CD4-positive, alpha-beta T cell treated with Interleukin-4 for 1 hour (primary cell): ENCODE results near the gene MFF.
"Not testable (repeated sequence)": the region's sequence is repeated elsewhere in the genome, so short reads cannot be mapped to it uniquely, and the experiment has no call there.

Experiments
- DNase-seq, 2 donors: peaks; one replicate each; pipeline ENCODE4 v3.0.0-alpha.2; 2020 to 2022

The MFF gene

GRCh38 chr2:227378371-227378782 lies 53.3 kb downstream of the MFF start:
- no peak for DNase-seq

- no peak for DNase-seq
Observed at GRCh38 chr2:227379095-227379494, 54.0 kb downstream of the MFF start, which contains the start of gene TM4SF20. Gene TM4SF20, minus strand, starts transcription at chr2:227379306. Its CDS starts 38 bp downstream, at chr2:227379268.

GRCh38 chr2:227382241-227382835 lies 57.3 kb downstream of the MFF start:
- not testable (repeated sequence) for DNase-seq

- no peak for DNase-seq
Observed at GRCh38 chr2:227383686-227384085, 58.6 kb downstream of the MFF start.

- DNase-seq = no peak
Observed at GRCh38 chr2:227386630-227387029, 61.6 kb downstream of the MFF start.

DNA sequence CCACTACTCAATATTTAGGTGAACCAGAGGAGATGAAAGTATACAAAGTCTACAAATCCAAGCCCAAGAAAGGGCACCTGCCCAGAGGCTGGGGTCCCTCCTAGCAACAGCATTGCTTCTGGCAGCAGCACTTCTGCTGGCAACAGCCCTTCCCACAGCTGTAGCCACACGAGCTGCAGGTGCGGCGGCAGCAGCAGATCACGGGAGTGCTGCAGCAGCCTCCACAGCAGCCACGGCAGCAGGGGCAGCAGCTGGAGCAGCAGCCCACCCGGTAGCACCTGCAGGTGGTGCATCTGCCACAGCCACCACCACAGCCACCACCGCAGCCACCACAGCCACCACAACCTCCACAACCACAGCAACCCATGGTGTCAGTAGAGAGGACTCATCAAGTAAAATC lies 62.5 kb downstream of the MFF start, which contains the start of gene SCYGR1:
Gene SCYGR1, minus strand, starts transcription at position 367 of the 400 bp plus-strand sequence. Its CDS starts 0 bp downstream, at position 367.
- not testable (repeated sequence) for DNase-seq

DNA sequence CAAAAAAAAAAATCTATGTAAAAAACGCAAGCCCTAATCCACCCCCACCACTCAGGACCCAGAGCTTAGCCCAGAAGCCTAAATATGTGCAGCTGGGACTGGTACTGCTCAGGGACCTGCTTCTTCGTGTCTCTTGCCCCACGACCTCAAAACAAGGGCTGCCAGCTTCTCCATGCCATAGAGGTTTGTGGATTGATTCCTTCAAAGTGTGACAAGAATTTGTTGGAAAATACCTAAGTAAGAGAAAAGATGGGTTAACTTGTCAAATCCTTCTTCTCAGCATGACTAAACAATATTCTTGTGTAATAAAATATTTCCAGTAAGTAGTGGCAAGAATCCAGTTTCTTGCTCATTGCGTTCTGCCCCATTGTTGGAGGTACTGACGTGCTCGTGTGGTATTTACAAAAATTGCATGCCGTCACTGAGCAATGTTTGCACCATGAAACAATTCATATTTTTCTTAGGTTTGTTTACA lies 63.5 kb downstream of the MFF start:
- no peak for DNase-seq

GRCh38 chr2:227389231-227389630 lies 64.2 kb downstream of the MFF start:
- DNase-seq = no peak

- no peak for DNase-seq
Observed at GRCh38 chr2:227389661-227390060, 64.6 kb downstream of the MFF start.

- no peak for DNase-seq
Observed at GRCh38 chr2:227390468-227391256, 65.6 kb downstream of the MFF start.

DNA sequence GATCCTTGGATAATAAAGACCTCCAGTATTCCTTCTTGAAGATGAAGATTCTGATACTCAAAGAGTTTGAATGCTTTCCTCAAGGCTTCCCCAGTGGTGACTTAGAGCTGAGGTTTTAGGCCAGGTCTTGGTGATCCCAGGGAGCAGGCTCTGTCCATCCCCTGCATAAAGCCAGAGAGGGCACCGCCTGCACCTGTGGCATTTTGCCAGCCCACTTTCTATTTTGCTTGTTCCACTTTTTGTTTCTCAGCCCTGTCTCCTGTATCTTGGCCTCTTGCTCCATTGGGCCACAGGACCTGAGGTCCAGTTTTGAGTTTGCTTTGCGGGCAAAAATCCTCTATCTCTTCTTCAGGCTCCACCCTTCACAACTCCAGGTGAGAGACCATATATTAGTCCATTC lies 69.3 kb downstream of the MFF start:
- DNase-seq = no peak

DNA sequence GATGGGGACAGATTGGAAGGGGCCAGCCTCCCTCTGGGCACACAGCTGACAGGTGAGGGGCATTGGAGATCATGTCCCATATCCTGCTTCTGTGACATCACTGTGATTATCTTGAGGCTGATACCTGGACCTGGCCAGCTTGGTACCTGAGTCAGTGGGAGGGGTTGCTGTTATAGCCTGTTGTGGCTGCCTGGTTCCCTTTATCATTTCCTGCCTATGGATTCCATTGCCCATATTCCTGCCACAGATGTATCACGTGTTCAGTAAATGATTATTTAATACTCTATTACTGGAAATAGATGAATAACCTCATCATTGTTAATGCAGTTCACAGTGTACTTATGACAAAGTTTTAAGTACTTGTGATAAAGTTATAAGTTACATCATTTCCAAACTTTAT lies 70.5 kb downstream of the MFF start:
- no peak for DNase-seq

DNA sequence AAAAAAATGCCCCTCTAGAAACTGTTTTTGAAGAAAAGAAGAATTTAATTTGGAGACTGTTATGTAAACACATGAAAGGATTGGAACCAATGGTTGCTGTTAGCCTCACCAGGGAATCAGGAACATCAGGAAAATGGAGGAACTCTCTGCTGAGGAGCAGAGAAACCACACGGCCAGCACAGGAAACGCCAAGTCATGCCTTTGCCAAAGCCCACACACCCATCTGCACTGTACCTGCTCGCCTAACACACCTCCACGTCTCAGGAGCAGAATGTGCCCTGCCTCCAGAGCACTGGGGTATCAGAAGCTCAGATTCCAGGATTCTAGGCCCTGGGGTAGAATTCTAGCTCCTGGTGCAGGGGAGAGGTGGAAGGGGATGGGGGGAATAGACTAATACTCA lies 72.5 kb downstream of the MFF start:
- no peak for DNase-seq

GRCh38 chr2:227398684-227399670 lies 73.9 kb downstream of the MFF start:
- no peak for DNase-seq

DNA sequence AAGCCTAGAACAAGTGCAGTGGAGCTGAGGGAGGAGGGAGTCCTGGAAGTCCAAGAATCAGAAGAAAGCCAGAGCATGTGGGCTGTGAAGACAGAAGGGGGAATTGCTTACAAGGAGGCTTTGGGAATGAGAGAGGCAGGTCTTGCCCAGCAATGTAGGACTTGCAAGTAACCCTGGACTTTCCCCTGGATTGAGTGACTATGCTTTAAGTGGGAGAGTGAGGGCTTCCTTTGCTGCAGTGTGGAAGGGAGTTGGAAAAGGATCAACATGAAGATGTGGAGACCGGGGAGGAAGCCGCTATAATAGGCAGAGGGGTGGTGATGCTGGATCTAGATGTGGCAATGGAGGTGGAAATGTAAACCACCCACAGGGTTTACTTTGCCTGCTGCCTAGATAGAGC lies 76.5 kb downstream of the MFF start:
- DNase-seq = no peak

DNA sequence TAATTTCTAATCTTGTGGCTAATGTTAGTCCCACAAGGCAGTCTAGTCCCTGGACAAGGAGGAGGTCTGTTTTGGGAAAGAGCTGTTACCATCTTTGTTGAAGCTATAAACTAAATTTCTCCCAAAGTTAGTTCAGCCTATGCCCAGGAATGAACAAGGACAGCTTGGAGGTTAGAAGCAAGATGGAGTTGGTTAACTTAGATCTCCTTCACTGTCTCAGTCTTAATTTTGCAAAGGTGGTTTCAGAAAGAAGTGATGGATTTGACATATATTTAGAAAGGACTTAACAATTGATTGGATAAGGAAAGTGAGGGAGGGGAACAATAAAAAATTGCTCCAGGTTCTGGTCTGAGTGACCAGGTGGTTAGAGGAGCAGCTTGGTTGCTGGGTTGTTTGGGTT lies 77.3 kb downstream of the MFF start:
- no peak for DNase-seq

DNA sequence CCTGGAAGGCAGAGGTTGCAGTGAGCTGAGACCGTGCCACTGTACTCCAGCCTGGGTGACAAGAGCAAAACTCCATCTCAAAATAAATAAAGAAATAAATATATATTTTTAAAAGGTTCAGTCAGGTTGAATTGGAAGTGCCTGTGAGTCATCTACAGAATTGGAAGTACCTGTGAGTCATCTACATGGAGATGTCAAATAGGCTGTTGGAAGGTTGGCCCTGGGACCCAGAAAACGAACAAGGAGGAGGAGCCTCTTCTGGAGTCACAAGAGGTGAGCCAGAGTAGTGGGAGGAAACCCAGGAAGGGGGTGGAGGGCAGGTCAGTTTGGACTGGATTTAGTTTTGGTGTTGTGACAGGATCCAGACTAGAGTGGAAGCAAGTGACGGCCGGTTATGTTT lies 77.9 kb downstream of the MFF start:
- no peak for DNase-seq

GRCh38 chr2:227404585-227405271 lies 79.7 kb downstream of the MFF start:
- peak in 1 of 2 donors; percentile 20 for DNase-seq

DNA sequence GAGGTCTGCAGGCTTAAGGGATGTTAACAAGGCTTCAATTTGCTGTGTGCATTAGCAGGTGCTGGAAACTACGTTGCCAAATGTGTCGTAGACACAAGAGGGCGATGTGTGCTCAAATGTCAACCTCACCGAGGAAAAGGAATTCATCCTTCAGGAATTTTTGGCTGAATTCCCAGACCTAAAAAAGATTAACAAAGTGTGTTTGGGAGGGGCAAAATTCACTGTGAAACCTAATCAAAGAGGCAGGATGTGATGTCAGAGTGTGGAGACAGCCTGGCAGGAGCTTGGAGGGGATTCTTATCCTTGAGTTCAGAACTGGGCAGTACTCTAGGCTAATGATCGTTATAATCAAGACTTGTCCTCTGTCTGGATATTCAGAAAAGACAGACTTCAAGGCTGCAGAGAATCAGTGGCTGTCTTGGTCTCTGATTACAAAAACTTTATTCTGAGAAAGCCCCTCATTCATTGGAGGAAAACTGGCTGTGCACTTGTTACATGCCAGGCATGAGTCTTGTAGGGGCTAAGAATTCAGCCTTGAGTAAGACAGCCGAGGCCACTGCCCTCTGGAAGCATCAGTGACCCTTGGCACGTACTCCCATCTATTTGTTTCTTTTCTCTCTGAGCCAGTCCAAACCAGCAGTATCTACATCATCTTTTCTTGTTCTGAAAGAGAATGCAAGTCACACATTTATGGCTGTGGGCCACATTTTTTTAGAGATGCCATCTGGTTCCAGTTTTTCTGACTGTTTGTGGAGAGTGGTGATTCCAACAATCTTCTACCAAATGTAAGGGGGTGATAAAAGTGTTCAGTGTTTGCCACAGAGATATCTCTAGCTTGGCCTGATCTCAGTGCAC lies 81.4 kb downstream of the MFF start:
- no peak for DNase-seq
